ENCODE data around the gene ADGRL4. TPM values are rescaled to one million over a fixed set of nuclear protein-coding genes. Genes with fewer than 3 reads are reported as not detected.
A peak's percentile ranks its signal among the peaks of the same experiment; 100 is the strongest.

ADGRL4 gene
- total and polyA plus RNA-seq, 2 donors (not counting 3 experiments of a cell fraction or from before 2014, with no cell fraction given) = 140 to 143 TPM

GRCh38 chr1:79042117-79042516, 35.6 kb upstream of the ADGRL4 start:
- no peaks in the 10 kb centered on the region for H3K79me2 ChIP-seq (ENCODE audit: control insufficient read depth, insufficient read depth, low read length)
- TF ChIP-seq POLR2AphosphoS5 (IDR thresholded peaks at IDR 0.05; ENCODE audit: insufficient read depth, low read depth, low read length) (no peak), EZH2 (IDR thresholded peaks at IDR 0.05; ENCODE audit: borderline replicate concordance, low read depth, low read length, severe bottlenecking) (no peak), MAX (IDR thresholded peaks at IDR 0.05; ENCODE audit: insufficient read depth, insufficient read length) (no peak), JUN (IDR thresholded peaks at IDR 0.05; ENCODE audit: borderline replicate concordance, insufficient read depth, insufficient read length, low read depth) (peak; percentile 89), GATA2 (IDR thresholded peaks at IDR 0.05; ENCODE audit: insufficient read depth, insufficient read length, low read depth, low read length) (no peak), MYC (IDR thresholded peaks at IDR 0.05; ENCODE audit: low read depth, low read length) (no peak), CTCF (IDR thresholded peaks at IDR 0.05; ENCODE audit: extremely low read depth in 1 of 2, insufficient read depth in 1 of 2, low read depth in 1 of 2, low read length in 2 of 2) (no peak), POLR2A (IDR thresholded peaks at IDR 0.05; ENCODE audit: low read depth, low read length) (no peak), FOS (IDR thresholded peaks at IDR 0.05; ENCODE audit: borderline replicate concordance, insufficient read depth, low read length) (peak; percentile 84)
- H3K4me1 ChIP-seq (ENCODE audit: control insufficient read depth, extremely low read depth, insufficient read depth, low read length) = peaks cover 30% of the 10 kb centered on the region
- no peaks in the 10 kb centered on the region for H3K9me3 ChIP-seq (replicated peaks; ENCODE audit: control insufficient read depth, insufficient read depth, low read length)
- no peaks in the 10 kb centered on the region for H3K36me3 ChIP-seq (ENCODE audit: control insufficient read depth in 2 of 2, extremely low read depth in 1 of 2, insufficient read depth in 2 of 2, low read length in 2 of 2)
- no peak overlapping the region for H2AFZ ChIP-seq (ENCODE audit: low read depth, low read length)
- H3K9me1 ChIP-seq (replicated peaks; ENCODE audit: control insufficient read depth, extremely low read depth, insufficient read depth, low read length) = no peaks in the 10 kb centered on the region
- FAIRE-seq (no peak), DNase-seq (ENCODE audit: low read depth, low spot score) (peak; percentile 58)
- intact Hi-C loops (cut with micrococcal nuclease) = loop anchor here (1.0 to 10.0 kb wide), 2 partner anchors 37 to 1527 kb away; no protein-coding TSS in a partner anchor
- peak overlapping the region; percentile 52 for H3K4me2 ChIP-seq (ENCODE audit: insufficient read depth, low read length)
- H3K27me3 ChIP-seq (ENCODE audit: control insufficient read depth in 2 of 2, insufficient read depth in 2 of 2, low read length in 2 of 2) = no peaks in the 10 kb centered on the region
- dilution Hi-C loops (cut with MboI; ENCODE audit: extremely low pct_ligation_motif_present, low sequenced_read_pairs) = no loop called here
- H4K20me1 ChIP-seq (replicated peaks; ENCODE audit: control insufficient read depth, extremely low read depth, insufficient read depth, low read length) = no peaks in the 10 kb centered on the region
- peak overlapping the region; percentile 59 for H3K27ac ChIP-seq (ENCODE audit: insufficient read depth, low read depth, low read length)
- BruUV-seq (replicated peaks) = no TSS peak
- CTCF ChIA-PET = interaction anchor here (1.1 to 1.4 kb wide), 2 partner anchors 9 to 37 kb away, joined by 5 to 10 read pairs; no protein-coding TSS in a partner anchor
- POLR2A ChIA-PET = no interaction called here
- no peak overlapping the region for H3K4me3 ChIP-seq (replicated peaks in 1 of 3; ENCODE audit: insufficient read depth in 1 of 3, low read depth in 1 of 3, low read length in 3 of 3)
- peak overlapping the region; percentile 17 for H3K9ac ChIP-seq (replicated peaks; ENCODE audit: extremely low read depth, insufficient read depth, low read length)
